Measurements from ENCODE around the gene NEK10.

DNA sequence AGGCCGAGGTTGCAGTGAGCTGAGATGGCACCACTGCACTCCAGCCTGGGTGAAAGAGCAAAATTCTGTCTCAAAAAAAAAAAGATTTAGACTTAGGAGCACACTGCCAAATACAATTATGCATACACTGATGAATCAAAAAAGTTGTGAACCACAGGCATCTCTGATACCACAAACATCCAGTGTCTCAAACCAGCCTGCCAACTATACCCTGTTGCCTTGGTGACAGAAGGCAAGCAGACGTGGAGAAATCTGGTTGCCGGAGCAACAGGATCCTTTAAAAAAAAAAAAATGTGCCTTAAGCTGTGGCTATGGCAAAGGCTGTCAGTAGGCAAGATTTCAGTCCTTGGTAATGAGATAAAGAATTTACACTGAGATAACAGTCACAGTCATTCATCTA is 202.3 kb downstream of the NEK10 start:
- TF ChIP-seq CTCF (IDR thresholded peaks at IDR 0.05) (no peak), RAD21 (conservative IDR thresholded peaks at IDR 0.05 in 1 of 2, IDR thresholded peaks at IDR 0.05 in 1 of 2) (no peak), KDM5A (IDR thresholded peaks at IDR 0.05) (no peak), GATA3 (IDR thresholded peaks at IDR 0.05; ENCODE audit: borderline replicate concordance) (no peak), BHLHE40 (IDR thresholded peaks at IDR 0.05; ENCODE audit: low read depth, low read length) (no peak), POLR2A (IDR thresholded peaks at IDR 0.05; ENCODE audit: low read length) (no peak)
- TF ChIP-seq, protein P1, sequence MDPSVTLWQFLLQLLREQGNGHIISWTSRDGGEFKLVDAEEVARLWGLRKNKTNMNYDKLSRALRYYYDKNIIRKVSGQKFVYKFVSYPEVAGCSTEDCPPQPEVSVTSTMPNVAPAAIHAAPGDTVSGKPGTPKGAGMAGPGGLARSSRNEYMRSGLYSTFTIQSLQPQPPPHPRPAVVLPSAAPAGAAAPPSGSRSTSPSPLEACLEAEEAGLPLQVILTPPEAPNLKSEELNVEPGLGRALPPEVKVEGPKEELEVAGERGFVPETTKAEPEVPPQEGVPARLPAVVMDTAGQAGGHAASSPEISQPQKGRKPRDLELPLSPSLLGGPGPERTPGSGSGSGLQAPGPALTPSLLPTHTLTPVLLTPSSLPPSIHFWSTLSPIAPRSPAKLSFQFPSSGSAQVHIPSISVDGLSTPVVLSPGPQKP (IDR thresholded peaks at IDR 0.05; ENCODE audit: low read depth, low read length): no peak

Measured in A549 (cell line).